H4 (cell line): ENCODE measurements around the gene RALGAPA1. TPM values are rescaled to one million over a fixed set of nuclear protein-coding genes. Genes with fewer than 3 reads are reported as not detected.
A peak's percentile ranks its signal among the peaks of the same experiment; 100 is the strongest.

Source experiments
- DNase-seq: peaks from one replicate; pipeline ENCODE4 v3.0.0-alpha.2; 2015; ENCODE audit warnings: low spot score
- total RNA-seq: library from RNA; depleted of rRNA; stranded (reverse); fragments of >200 nt; shearing (Covaris generic); gene quantifications from 2 replicates; pipeline ENCODE4 v1.2.3, GENCODE V29; 2014

RALGAPA1 gene
- total RNA-seq, 1 experiment from 2014 or later, result 10.8 TPM

DNA sequence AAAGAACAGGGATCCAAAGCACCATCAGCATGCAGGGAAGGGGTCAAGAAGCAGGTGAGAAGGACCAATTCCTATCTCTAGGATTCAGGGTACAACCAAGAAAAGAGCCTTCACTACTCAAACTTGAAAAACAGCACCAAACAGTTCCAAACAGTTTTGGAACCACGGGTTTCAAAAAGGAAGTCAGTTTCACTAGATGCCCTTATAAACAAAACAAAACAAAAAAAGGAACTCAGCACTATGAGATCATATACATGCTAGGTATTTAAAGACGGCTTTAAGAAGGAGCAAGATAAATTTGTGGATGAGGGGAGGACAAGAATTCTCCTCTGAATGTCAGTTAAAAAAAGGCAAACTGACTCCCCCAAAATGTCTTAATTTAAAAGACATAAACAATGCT, 269.1 kb downstream of the RALGAPA1 start:
- DNase-seq, result no peak

DNA sequence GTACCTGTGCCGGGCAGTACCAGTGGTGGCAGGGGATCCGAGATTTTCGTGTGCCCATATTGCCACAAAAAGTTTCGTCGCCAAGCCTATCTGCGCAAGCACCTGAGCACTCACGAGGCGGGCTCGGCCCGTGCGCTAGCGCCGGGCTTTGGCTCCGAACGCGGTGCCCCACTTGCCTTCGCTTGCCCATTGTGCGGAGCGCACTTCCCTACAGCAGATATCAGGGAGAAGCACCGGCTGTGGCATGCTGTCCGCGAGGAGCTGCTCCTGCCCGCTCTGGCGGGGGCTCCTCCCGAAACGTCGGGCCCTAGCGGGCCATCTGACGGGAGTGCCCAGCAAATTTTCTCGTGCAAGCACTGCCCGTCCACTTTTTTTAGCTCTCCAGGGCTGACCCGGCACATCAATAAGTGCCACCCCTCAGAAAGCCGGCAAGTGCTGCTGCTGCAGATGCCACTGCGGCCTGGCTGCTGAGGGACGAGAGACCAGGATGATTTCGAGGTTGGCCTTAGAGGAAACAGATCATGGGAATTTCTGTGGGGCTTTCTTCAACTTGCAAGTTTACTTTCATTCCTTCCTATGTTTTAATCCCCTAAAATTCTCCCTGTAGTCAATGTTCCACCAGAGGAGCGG, 273.5 kb downstream of the RALGAPA1 start:
- no peak for DNase-seq

DNA sequence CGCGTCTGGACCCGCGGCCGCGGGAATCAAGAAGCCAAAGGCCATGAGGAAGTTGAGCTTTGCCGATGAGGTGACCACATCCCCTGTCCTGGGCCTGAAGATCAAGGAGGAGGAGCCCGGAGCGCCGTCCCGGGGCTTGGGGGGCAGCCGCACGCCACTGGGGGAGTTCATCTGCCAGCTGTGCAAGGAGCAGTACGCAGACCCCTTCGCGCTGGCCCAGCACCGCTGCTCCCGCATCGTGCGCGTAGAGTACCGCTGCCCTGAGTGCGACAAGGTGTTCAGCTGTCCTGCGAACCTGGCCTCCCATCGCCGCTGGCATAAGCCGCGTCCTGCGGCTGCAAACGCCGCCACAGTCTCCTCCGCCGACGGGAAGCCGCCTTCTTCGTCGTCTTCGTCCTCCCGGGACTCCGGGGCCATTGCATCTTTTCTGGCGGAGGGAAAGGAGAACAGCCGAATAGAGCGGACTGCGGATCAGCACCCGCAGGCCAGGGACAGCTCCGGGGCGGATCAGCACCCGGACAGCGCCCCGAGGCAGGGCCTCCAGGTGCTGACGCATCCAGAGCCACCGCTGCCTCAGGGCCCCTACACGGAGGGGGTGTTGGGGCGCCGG, 274.1 kb downstream of the RALGAPA1 start:
- peak; percentile 26 for DNase-seq

DNA sequence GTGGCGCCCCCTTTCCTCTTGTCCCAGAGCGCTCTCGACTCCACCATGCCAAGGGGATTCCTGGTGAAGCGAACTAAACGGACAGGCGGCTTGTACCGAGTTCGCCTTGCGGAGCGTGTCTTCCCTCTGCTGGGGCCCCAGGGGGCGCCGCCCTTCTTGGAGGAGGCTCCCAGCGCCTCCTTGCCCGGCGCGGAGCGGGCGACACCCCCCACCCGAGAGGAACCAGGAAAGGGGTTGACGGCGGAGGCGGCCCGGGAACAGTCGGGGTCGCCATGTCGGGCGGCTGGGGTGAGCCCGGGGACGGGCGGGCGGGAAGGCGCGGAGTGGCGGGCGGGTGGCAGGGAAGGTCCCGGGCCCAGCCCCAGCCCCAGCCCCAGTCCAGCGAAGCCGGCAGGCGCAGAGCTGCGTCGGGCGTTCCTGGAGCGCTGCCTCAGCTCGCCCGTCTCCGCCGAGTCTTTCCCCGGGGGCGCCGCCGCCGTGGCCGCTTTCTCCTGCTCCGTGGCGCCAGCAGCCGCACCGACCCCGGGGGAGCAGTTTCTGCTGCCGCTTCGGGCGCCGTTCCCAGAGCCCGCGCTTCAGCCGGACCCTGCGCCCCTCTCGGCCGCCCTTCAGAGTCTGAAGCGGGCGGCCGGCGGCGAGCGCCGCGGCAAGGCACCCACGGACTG, 274.8 kb downstream of the RALGAPA1 start:
- peak; percentile 31 for DNase-seq

DNA sequence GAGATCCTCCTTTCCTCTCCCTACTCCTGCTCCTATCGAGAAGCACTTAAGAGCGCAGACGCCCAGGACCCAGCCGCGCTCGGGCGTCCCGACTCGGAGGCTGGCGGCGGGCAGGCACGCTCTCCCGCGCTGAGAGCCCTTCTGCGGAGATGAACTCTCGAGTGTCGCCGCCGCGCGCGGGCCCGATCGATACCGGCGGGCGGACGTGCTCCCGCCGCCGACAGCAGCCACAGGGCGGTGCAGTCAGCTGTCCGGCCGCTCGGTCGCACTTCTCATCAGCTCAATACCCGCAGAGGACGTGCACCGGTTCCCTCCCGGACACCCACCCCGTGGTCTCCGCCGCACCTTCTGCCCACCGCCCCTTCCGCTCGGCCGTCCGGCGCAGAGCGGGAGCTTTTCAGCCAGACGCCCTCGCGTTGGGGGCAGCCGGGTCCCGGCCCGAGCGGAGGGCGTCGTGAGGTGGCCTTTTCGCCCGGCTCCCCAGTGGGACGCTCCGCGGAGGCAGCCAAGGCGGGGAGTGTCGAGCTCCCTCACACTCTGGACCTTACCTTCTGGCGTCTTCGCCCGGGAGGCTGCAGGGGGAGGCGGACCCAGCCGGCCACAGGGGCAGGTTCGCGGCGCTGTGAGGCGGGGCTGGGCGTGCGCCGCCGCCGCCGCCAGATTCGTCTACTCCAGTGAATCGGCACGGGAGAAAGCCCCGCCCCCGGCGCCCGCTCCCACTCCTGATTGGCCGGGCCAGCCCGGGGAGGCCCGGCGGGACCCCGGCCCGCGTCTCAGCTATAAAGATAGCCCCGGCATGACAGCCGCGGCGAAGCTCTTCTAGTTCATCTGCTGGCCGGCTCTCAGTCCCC, 275.5 kb downstream of the RALGAPA1 start, which contains the start of gene INSM2:
Gene INSM2 (plus strand): TSS at position 808 of the 851 bp plus-strand sequence. CDS start 89 bp downstream, outside the sequence.
- DNase-seq, result peak; percentile 42

DNA sequence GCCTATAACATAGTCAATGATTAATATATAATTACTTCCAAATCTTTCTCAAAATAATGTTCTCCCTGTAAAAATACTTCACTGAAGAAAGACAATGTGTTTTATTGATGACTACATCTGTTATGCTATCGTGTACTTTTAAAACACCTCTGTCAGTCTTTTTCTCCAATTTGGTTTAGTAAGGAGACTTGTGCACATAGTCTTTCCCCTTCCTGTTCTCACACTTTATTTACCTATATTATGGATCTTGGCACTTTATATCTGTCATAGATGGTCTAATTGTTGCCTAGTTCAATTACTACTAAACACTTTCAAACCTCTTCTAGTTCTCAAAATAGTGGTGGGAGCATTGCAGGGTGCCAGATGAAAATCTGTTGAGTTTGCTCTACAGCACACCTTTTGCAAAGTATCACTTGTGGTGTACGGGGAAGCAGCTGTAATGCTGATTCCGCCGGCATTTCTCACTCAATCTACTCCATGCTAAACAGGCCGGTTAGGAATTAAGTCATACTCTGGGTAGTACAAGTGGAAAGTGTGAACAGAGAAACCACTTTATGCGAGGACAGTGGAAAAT, 276.2 kb downstream of the RALGAPA1 start:
- DNase-seq, result no peak

DNA sequence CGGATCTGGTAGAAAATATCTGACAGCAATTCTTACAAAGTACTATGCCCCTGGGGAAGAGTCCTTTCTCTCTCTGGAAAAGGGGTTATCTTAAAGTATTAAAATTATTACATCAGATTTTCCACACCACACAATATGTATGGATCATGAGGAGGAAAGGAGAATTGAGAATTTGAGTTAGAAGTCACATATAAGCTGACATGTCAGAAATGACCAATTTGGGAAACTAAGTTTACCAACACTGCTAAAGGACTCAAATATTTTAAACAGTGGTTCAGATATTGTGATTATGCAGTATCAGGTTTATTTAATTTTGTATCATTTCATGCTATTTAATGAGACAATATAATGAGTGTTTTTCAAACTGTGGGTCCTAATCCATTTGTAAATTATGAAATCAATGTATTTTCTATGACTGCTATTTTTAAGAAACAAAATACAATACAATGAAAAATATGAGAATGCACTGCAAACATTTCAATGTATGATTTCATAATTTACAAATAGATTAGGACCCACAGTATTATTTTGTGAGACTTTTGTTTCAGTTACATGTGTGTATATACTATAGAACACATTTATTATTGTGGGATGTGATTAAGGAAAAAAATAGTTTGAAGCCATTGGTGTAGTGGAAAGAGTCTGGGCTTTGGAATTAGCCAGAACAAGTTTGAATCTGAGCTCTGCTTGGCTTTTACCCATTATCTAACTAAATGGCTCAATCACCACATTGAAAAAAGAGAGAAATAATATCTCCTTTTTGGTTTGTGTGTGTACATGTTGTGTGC, 276.9 kb downstream of the RALGAPA1 start:
- DNase-seq, result no peak

DNA sequence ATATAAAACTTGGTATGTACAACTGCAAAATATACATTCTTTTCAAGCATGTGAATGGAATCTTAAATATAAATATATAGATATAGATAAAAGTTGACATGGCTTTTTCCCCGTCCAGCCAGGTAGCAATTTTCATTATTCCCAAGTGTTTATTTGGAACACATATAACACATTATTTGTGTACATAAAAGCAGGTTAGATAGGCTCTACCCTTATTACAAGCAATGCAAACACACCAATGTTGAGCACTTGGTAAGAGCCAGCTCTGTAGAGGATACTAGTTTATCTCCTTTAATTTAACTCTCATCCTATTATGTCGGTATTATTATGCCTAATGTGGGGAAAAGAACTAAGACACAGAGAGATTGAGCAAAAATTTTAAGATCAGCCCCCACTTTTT, 282.1 kb downstream of the RALGAPA1 start:
- DNase-seq, result no peak

DNA sequence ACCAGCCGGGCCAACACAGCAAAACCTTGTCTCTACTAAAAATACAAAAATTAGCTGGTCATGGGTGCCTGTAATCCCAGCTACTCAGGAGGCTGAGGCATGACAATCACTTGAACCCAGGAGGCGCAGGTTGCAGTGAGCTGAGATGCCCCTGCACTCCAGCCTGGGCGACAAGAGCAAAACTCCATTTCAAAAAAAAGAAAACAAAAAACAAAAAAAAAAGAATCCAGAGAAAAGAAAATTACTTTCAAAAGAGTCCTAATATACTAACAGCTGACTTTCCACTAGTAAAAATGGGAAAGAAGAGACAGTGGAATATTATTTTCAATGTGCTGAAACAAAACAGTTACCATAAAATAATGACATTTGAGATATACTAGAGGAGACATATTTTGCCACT, 283.4 kb downstream of the RALGAPA1 start:
- no peak for DNase-seq

DNA sequence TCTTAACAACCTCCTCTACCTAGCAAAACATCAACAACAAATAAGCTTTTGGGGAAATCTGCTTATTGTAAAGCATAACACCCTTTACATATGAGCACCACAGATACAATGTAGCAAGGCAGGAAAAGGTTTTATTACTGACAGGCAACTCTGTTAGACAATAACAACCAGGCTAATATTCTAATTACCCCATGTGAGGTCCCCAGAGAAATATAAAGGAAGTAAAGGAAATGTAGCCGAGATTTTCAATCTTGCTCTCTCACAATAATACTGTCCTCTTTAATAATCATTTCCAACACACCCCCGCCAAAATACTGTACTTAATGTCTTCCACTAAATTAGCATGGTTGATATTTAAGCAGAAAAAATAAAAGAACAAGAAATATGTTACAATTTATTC, 289.1 kb downstream of the RALGAPA1 start:
- no peak for DNase-seq

DNA sequence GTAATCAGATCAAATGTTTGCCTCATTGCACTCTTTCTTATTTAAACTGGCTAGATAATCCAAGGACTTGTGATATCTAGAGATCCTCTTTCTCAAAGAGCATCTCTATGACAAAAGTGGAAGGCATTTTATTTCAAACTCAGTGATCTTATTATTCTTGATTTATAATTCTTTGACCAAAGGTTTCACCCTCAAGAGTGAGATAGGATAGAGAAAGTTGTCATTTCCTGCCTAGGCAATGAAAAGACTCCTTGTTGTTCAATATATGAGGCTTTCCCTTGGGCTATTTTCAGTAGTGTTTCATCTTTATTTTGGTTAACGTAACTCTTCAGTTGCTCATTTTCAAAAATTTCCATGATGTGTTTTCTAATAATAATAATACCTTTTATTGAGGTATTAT, 293.2 kb downstream of the RALGAPA1 start:
- no peak for DNase-seq

DNA sequence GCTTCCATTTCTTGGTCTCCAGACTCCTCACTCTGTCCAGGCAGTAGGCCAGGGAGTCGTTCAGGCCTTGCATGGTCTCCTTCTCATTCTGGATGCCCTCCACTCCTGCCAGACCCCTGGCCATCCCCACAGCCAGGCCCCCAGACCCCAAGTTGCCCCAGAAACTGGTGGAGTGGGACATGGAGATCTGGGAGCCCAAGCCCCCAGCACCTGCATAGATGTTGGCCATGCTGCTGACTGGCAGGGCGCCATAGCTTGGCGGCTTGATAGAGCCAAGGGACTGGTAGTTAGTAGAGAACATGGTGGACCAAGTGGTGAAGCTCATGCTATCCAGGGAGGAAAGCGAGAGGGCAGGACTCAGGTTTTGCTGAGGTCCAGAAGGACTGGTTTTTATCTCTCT, 296.3 kb downstream of the RALGAPA1 start:
- DNase-seq, result no peak

DNA sequence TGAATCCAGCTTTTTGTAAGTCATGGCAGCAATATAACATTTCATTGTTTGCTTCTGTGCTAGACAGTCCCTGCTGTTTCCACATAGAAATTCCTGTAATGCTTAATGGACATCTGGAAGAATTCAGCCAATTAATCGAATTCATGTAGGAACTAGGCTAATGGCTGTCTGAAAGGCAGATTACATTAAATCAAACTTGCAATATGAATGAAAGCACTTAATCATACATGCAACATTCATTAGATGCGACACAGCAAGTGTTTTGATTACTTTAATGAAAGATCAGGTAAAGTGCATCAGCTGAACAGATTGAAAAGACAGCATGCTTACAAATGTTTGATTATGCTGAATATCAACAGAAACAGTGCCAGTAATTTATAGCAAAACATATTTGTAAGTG, 299.2 kb downstream of the RALGAPA1 start:
- DNase-seq, result no peak

DNA sequence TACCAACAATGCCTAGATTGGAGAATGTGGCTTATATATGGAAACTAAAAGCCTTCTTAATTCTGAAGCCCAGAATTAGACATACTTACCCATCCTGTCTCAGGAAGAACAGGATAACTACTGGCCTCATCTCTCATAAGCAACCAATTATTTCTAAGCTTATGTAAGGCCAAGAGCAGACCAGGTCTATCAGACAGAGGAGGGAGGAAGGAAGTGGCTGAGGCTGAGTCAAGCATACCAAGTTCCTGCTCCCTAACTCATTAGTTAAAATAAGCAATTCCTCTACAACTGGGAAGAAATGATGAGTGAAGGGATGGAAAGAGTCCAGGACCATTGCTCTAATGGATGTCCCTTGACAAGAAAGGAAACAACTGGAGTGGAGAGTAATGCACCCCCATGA, 302.2 kb downstream of the RALGAPA1 start:
- DNase-seq, result no peak

DNA sequence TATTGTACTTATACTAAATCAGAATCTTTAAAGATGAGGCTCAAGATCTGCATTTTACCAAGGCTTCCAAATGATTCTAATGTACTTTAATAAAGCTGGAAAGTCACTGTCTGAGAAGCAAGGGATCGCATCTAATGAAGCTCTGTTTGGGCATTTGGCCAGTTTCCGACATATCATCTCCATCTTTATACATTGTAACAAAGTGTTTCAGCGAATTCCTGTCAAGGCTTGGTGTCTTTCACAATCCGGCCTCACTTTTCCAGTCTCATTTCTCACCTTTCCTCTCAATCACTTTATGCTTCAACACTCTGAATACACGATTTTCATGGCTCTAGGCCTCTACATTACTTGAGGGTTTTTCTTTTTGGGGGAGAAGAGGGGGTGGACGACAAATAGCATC, 302.6 kb downstream of the RALGAPA1 start:
- DNase-seq, result no peak

DNA sequence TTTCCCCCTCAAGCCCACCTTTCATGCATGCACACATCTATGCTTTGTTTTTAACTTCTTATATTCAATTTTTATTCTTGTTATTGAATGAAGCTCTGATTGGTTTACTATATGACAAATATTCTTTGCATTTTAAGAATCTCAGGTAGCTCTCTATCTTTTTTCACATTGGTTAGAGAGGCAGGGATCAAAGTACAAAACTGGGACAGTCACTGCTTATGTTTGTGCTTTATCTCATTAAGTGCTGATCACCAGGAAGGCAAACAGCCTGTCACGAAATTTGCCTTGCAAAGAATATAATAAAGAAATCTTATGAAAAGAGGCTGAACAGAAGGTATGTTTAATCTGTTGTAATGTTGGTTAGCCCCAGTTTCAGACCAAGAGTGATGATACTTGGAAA, 304.8 kb downstream of the RALGAPA1 start:
- DNase-seq, result no peak

DNA sequence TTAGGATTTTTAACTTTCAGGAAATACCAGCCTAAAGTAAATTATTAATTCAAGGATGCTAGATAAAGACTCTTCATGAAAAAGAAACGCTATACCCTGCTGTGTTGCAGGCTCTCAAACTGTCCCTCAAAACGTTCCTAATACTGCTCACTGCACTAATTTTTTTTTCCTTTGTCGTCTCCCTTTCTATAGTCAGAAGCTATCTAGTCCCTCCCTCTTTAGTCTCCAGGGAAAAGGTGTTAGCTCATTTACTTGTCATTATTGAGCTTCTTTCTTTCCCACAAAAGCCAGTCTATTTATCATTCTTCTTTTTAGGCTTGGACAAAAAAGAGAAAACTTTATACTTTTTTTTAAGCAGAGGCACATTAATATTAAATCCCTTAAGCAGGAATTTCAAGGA, 305.4 kb downstream of the RALGAPA1 start:
- no peak for DNase-seq

DNA sequence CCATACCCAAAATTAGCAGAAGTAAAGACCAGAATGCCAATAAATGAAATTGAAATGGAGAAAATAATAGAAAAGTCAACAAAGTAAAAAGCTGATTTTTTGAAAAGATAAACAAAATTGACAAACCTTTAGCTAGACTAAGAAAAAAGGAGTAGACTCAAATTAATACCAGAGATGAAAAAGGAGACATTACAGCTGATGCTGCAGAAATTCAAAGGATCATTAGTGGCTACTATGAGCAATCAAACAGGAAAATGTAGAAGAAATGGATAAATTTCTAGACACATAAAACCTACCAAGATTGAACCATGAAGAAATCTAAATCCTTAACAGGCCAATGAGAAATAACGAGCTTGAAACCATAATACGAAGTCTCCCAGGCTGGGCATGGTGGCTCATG, 309.9 kb downstream of the RALGAPA1 start:
- DNase-seq, result no peak

DNA sequence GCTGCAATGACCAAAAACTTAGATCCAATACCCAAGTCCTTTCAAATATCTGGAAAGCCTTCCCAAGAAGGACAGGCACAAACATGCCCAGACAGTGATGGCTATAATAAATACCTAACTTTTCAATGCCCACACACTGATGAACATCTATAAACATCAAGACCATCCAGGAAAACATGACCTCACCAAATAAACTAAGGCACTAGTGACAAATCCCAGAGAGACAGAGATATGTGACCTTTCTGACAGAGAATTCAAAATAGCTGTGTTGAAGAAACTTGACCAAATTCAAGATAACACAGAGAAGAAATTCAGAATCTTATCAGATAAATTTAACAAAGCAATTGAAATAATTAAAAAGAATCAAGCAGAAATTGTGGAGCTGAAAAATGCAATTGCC, 313.8 kb downstream of the RALGAPA1 start:
- DNase-seq, result no peak

DNA sequence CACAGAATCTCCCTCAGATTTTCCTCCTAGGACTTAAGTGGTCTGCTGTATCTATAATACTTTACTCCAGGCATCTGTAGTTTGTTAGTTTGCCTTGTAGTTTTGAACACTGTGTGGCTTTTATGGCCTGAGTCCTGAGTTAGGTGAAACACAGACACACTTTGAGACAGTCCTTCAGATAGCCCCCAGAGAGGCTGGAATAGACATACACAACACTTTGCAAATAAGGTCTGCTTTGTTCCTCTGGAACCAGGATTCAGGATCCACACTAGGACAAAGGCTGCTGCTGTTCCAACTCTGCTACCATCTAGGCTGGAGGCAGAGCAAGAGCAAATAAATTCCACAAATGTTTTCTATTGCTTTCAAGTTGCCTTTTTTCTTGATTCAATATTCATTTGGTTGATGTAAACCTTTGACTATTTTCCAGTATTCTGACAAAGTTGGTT, 316.5 kb downstream of the RALGAPA1 start:
- DNase-seq, result no peak
